Measurements from ENCODE around the gene BARX1. TPM values are rescaled to one million over a fixed set of nuclear protein-coding genes. Genes with fewer than 3 reads are reported as not detected.

BARX1 gene
- total and polyA plus RNA-seq, 3 experiments from 2014 or later = not detected

GRCh38 chr9:93959739-93960154, 4.6 kb upstream of the BARX1 start:
- no peaks in the 10 kb centered on the region for H3K36me3 ChIP-seq (ENCODE audit: insufficient read depth, low read length)
- ChIA-PET POLR2A (no interaction called here), CTCF (interaction anchor here (1.4 kb wide), 1 partner anchor 279 kb away, joined by 5 read pairs; no protein-coding TSS in a partner anchor)
- H3K4me1 Mint-ChIP-seq = peaks cover 24 to 48% (median 32%) of the 10 kb centered on the region in 3 donors
- H3K9me3 ChIP-seq (ENCODE audit: low read length) = no peaks in the 10 kb centered on the region
- no peaks in the 10 kb centered on the region for H3K36me3 Mint-ChIP-seq
- H3K4me1 ChIP-seq (ENCODE audit: insufficient read depth, low read length) = peaks cover 30% of the 10 kb centered on the region
- H3K27me3 Mint-ChIP-seq = peaks cover 39 to 76% of the 10 kb centered on the region in 2 donors
- no peak overlapping the region for H3K4me3 ChIP-seq (ENCODE audit: low read length)
- H3K9me3 Mint-ChIP-seq = no peaks in the 10 kb centered on the region
- peaks cover 46% of the 10 kb centered on the region for H3K27me3 ChIP-seq (ENCODE audit: insufficient read depth, low read length, poor library complexity, severe bottlenecking)
- DNase-seq = no peak
- H3K4me3 Mint-ChIP-seq = peak overlapping the region; percentile 22 to 79 (median 67)
- H3K27ac Mint-ChIP-seq = no peak overlapping the region
- no peak overlapping the region for H3K27ac ChIP-seq (ENCODE audit: low read depth, low read length)

GRCh38 chr9:93958819-93959682, 3.9 kb upstream of the BARX1 start:
- H3K4me1 ChIP-seq (ENCODE audit: insufficient read depth, low read length) = peaks cover 30% of the 10 kb centered on the region
- H3K4me3 ChIP-seq (ENCODE audit: low read length) = no peak overlapping the region
- peak overlapping the region; percentile 22 to 79 (median 67) for H3K4me3 Mint-ChIP-seq
- H3K27ac ChIP-seq (ENCODE audit: low read depth, low read length) = no peak overlapping the region
- H3K27me3 Mint-ChIP-seq = peaks cover 40 to 71% of the 10 kb centered on the region in 2 donors
- peaks cover 24 to 49% (median 32%) of the 10 kb centered on the region in 3 donors for H3K4me1 Mint-ChIP-seq
- ChIA-PET POLR2A (no interaction called here), CTCF (interaction anchor here (1.4 kb wide), 1 partner anchor 278 kb away, joined by 5 read pairs; no protein-coding TSS in a partner anchor)
- no peaks in the 10 kb centered on the region for H3K9me3 ChIP-seq (ENCODE audit: low read length)
- no peak for DNase-seq
- H3K27me3 ChIP-seq (ENCODE audit: insufficient read depth, low read length, poor library complexity, severe bottlenecking) = peaks cover 52% of the 10 kb centered on the region
- H3K27ac Mint-ChIP-seq = peak overlapping the region in 2 of 8 donors; percentile 15 to 77
- no peaks in the 10 kb centered on the region for H3K36me3 ChIP-seq (ENCODE audit: insufficient read depth, low read length)
- no peaks in the 10 kb centered on the region for H3K36me3 Mint-ChIP-seq
- H3K9me3 Mint-ChIP-seq = no peaks in the 10 kb centered on the region

GRCh38 chr9:93958121-93958818, 3.1 kb upstream of the BARX1 start:
- Mint-ChIP-seq H3K27me3 (peaks cover 48 to 78% of the 10 kb centered on the region in 2 donors), H3K9me3 (no peaks in the 10 kb centered on the region), H3K4me3 (peak overlapping the region in 6 of 7 donors; percentile 5 to 88 (median 63)), H3K4me1 (peaks cover 31 to 56% (median 39%) of the 10 kb centered on the region in 3 donors), H3K27ac (no peak overlapping the region), H3K36me3 (no peaks in the 10 kb centered on the region)
- Histone ChIP-seq H3K4me1 (ENCODE audit: insufficient read depth, low read length) (peaks cover 33% of the 10 kb centered on the region), H3K27me3 (ENCODE audit: insufficient read depth, low read length, poor library complexity, severe bottlenecking) (peaks cover 60% of the 10 kb centered on the region), H3K36me3 (ENCODE audit: insufficient read depth, low read length) (no peaks in the 10 kb centered on the region), H3K4me3 (ENCODE audit: low read length) (no peak overlapping the region), H3K27ac (ENCODE audit: low read depth, low read length) (no peak overlapping the region), H3K9me3 (ENCODE audit: low read length) (no peaks in the 10 kb centered on the region)
- CTCF ChIA-PET = interaction anchor here (1.4 kb wide), 1 partner anchor 278 kb away, joined by 5 read pairs; no protein-coding TSS in a partner anchor
- DNase-seq = no peak
- POLR2A ChIA-PET = no interaction called here

GRCh38 chr9:93955981-93956784, 1.0 kb upstream of the BARX1 start:
- peaks cover 34 to 62% (median 38%) of the 10 kb centered on the region in 3 donors for H3K4me1 Mint-ChIP-seq
- Histone ChIP-seq H3K9me3 (ENCODE audit: low read length) (no peaks in the 10 kb centered on the region), H3K4me1 (ENCODE audit: insufficient read depth, low read length) (peaks cover 42% of the 10 kb centered on the region), H3K27ac (ENCODE audit: low read depth, low read length) (no peak overlapping the region), H3K4me3 (ENCODE audit: low read length) (no peak overlapping the region), H3K36me3 (ENCODE audit: insufficient read depth, low read length) (no peaks in the 10 kb centered on the region), H3K27me3 (ENCODE audit: insufficient read depth, low read length, poor library complexity, severe bottlenecking) (peaks cover 71% of the 10 kb centered on the region)
- H3K4me3 Mint-ChIP-seq = peak overlapping the region in 5 of 7 donors; percentile 5 to 78 (median 74)
- CTCF ChIA-PET = no interaction called here
- H3K36me3 Mint-ChIP-seq = no peaks in the 10 kb centered on the region
- no peaks in the 10 kb centered on the region for H3K9me3 Mint-ChIP-seq
- H3K27ac Mint-ChIP-seq = no peak overlapping the region
- H3K27me3 Mint-ChIP-seq = peaks cover 53 to 70% of the 10 kb centered on the region in 2 donors
- DNase-seq = no peak
- POLR2A ChIA-PET = no interaction called here

- no peaks in the 10 kb centered on the region for H3K9me3 Mint-ChIP-seq
- no peak overlapping the region for H3K27ac Mint-ChIP-seq
- H3K36me3 Mint-ChIP-seq = no peaks in the 10 kb centered on the region
- Histone ChIP-seq H3K36me3 (ENCODE audit: insufficient read depth, low read length) (no peaks in the 10 kb centered on the region), H3K4me3 (ENCODE audit: low read length) (no peak overlapping the region), H3K27ac (ENCODE audit: low read depth, low read length) (no peak overlapping the region), H3K27me3 (ENCODE audit: insufficient read depth, low read length, poor library complexity, severe bottlenecking) (peaks cover 70% of the 10 kb centered on the region), H3K9me3 (ENCODE audit: low read length) (no peaks in the 10 kb centered on the region), H3K4me1 (ENCODE audit: insufficient read depth, low read length) (peaks cover 38% of the 10 kb centered on the region)
- peaks cover 40 to 68% (median 45%) of the 10 kb centered on the region in 3 donors for H3K4me1 Mint-ChIP-seq
- H3K27me3 Mint-ChIP-seq = peaks cover 55 to 70% of the 10 kb centered on the region in 2 donors
- ChIA-PET POLR2A (no interaction called here), CTCF (no interaction called here)
- no peak for DNase-seq
- no peak overlapping the region for H3K4me3 Mint-ChIP-seq
Measured at GRCh38 chr9:93954434-93955061, 607 bp downstream of the BARX1 start.

GRCh38 chr9:93953496-93954433, 1.4 kb downstream of the BARX1 start:
- Mint-ChIP-seq H3K27me3 (peaks cover 53 to 65% of the 10 kb centered on the region in 2 donors), H3K9me3 (no peaks in the 10 kb centered on the region), H3K36me3 (no peaks in the 10 kb centered on the region), H3K4me3 (peak overlapping the region in 6 of 7 donors; percentile 31 to 71 (median 64)), H3K27ac (peak overlapping the region in 1 of 8 donors; percentile 62), H3K4me1 (peaks cover 35 to 61% (median 42%) of the 10 kb centered on the region in 3 donors)
- ChIA-PET CTCF (interaction anchor here (4.0 kb wide), 1 partner anchor 9 kb away, joined by 16 read pairs; no protein-coding TSS in a partner anchor), POLR2A (no interaction called here)
- peaks cover 30% of the 10 kb centered on the region for H3K4me1 ChIP-seq (ENCODE audit: insufficient read depth, low read length)
- H3K27me3 ChIP-seq (ENCODE audit: insufficient read depth, low read length, poor library complexity, severe bottlenecking) = peaks cover 66% of the 10 kb centered on the region
- H3K4me3 ChIP-seq (ENCODE audit: low read length) = no peak overlapping the region
- no peaks in the 10 kb centered on the region for H3K9me3 ChIP-seq (ENCODE audit: low read length)
- H3K36me3 ChIP-seq (ENCODE audit: insufficient read depth, low read length) = no peaks in the 10 kb centered on the region
- H3K27ac ChIP-seq (ENCODE audit: low read depth, low read length) = no peak overlapping the region
- no peak for DNase-seq

All from CD8-positive, alpha-beta memory T cell (primary cell).